ENCODE measurements around the gene RAB11FIP4. TPM values are rescaled to one million over a fixed set of nuclear protein-coding genes. Genes with fewer than 3 reads are reported as not detected.

RAB11FIP4 gene
- total and polyA plus RNA-seq, 10 of the 15 experiments (the other 5 are each of a cell fraction or from before 2014, with no cell fraction given): 1.4 to 27.0 (median 17.6) TPM

GRCh38 chr17:31550389-31551056, 159.0 kb downstream of the RAB11FIP4 start:
- ChIA-PET RAD21 (ENCODE audit: unreplicated experiment) (interaction anchor here (0.5 to 1.3 kb wide), 5 partner anchors 10 to 198 kb away, joined by 3 to 5 read pairs (median 5); no protein-coding TSS in a partner anchor), SMC1A (ENCODE audit: uncharacterized antibody, unreplicated experiment) (interaction anchor here (3.2 kb wide), 1 partner anchor 12 kb away, joined by 12 read pairs; no protein-coding TSS in a partner anchor), CTCF (interaction anchor here (0.8 to 1.3 kb wide), 3 partner anchors 12 to 25 kb away, joined by 3 to 4 read pairs (median 3); no protein-coding TSS in a partner anchor), POLR2A (interaction anchor here (0.5 kb wide), 1 partner anchor 1172 kb away, joined by 4 read pairs; the partner anchor contains the start of gene CPD)
- H3K9ac ChIP-seq (ENCODE audit: control insufficient read depth, insufficient read depth, low read length): peak overlapping the region; percentile 6; the same call in 1 of the 2 replicates
- H3K4me3 ChIP-seq: peak overlapping the region; percentile 29; the same call in 1 of the 2 replicates
- intact Hi-C loops (cut with micrococcal nuclease; ENCODE audit: unreplicated experiment) (no loop called here), in situ Hi-C loops (cut with MboI) (no loop called here)
- TF ChIP-seq POLR2AphosphoS5 (IDR thresholded peaks at IDR 0.05; ENCODE audit: low read length) (no peak), BMI1 (IDR thresholded peaks at IDR 0.05; ENCODE audit: borderline replicate concordance) (0 out of 2 replicates have a peak, but pooled peaks have one; percentile 5), GATAD2B (conservative IDR thresholded peaks at IDR 0.05; ENCODE audit: low read depth) (0 out of 2 replicates have a peak, but pooled peaks have one; percentile 3), SMARCA5 (IDR thresholded peaks at IDR 0.05) (peak; percentile 63; the same call in 1 of the 2 replicates), RB1 (IDR thresholded peaks at IDR 0.05; ENCODE audit: borderline replicate concordance) (0 out of 2 replicates have a peak, but pooled peaks have one; percentile 8)
- peak overlapping the region; percentile 77 for H3K4me2 ChIP-seq (ENCODE audit: control insufficient read depth, insufficient read depth)
- DNase-seq (ENCODE audit: low read depth, low spot score) (no peak), ATAC-seq (no peak), FAIRE-seq (no peak)
- no TSS peak for BruUV-seq (replicated peaks)
- peaks cover 0 to 2% of the 10 kb centered on the region in 2 experiments; a peak in 1 of 4 replicates for H3K27me3 ChIP-seq (replicated peaks in 1 of 2; ENCODE audit: control insufficient read depth in 2 of 2, insufficient read depth in 2 of 2, low read length in 1 of 2)
- 8% methylated on average over 17 of the region's 17 CpGs for WGBS (ENCODE audit: insufficient coverage, insufficient replicate concordance, low lambda C conversion rate, missing lambda C conversion rate)
- no peaks in the 10 kb centered on the region; the same call in 2 of the 3 replicates for H3K9me3 ChIP-seq (replicated peaks; ENCODE audit: control insufficient read depth, insufficient read depth, low read length)
- H3K4me1 ChIP-seq (ENCODE audit: control insufficient read depth, insufficient read depth, low read length): no peaks in the 10 kb centered on the region
- peaks cover 3% of the 10 kb centered on the region; the same call in 1 of the 2 replicates for H4K20me1 ChIP-seq (ENCODE audit: control insufficient read depth, insufficient read depth)
- H2AFZ ChIP-seq (ENCODE audit: control insufficient read depth, low read depth, low read length): peak overlapping the region; percentile 44; the same call in 1 of the 2 replicates
- no peaks in the 10 kb centered on the region for H3K36me3 ChIP-seq (ENCODE audit: control insufficient read depth in 2 of 2, insufficient read depth in 2 of 2, low read length in 1 of 2)
- no peak overlapping the region for H3K27ac ChIP-seq (ENCODE audit: control insufficient read depth, insufficient read depth)
- H3K79me2 ChIP-seq (ENCODE audit: control insufficient read depth, insufficient read depth, low read length): no peaks in the 10 kb centered on the region

- Histone ChIP-seq H3K4me1 (ENCODE audit: control insufficient read depth, insufficient read depth, low read length) (no peaks in the 10 kb centered on the region), H3K9me3 (replicated peaks; ENCODE audit: control insufficient read depth, insufficient read depth, low read length) (no peaks in the 10 kb centered on the region), H3K27me3 (replicated peaks in 1 of 2; ENCODE audit: control insufficient read depth in 2 of 2, insufficient read depth in 2 of 2, low read length in 1 of 2) (peaks cover 0 to 2% of the 10 kb centered on the region in 2 experiments; a peak in 1 of 4 replicates), H3K9ac (ENCODE audit: control insufficient read depth, insufficient read depth, low read length) (no peak overlapping the region), H3K79me2 (ENCODE audit: control insufficient read depth, insufficient read depth, low read length) (no peaks in the 10 kb centered on the region), H3K4me3 (no peak overlapping the region), H3K36me3 (ENCODE audit: control insufficient read depth in 2 of 2, insufficient read depth in 2 of 2, low read length in 1 of 2) (no peaks in the 10 kb centered on the region), H2AFZ (ENCODE audit: control insufficient read depth, low read depth, low read length) (no peak overlapping the region), H3K27ac (ENCODE audit: control insufficient read depth, insufficient read depth) (no peak overlapping the region), H3K4me2 (ENCODE audit: control insufficient read depth, insufficient read depth) (no peak overlapping the region), H4K20me1 (ENCODE audit: control insufficient read depth, insufficient read depth) (peaks cover 3% of the 10 kb centered on the region; the same call in 1 of the 2 replicates)
- ChIA-PET POLR2A (no interaction called here), SMC1A (ENCODE audit: uncharacterized antibody, unreplicated experiment) (interaction anchor here (0.8 kb wide), 1 partner anchor 29 kb away, joined by 3 read pairs; no protein-coding TSS in a partner anchor), RAD21 (ENCODE audit: unreplicated experiment) (interaction anchor here (0.6 to 1.8 kb wide), 4 partner anchors 17 to 883 kb away, joined by 3 to 7 read pairs (median 4); no protein-coding TSS in a partner anchor), CTCF (interaction anchor here (1.0 to 1.3 kb wide), 4 partner anchors 8 to 289 kb away, joined by 3 read pairs; no protein-coding TSS in a partner anchor)
- no TSS peak for BruUV-seq (replicated peaks)
- no peak for ATAC-seq
- in situ Hi-C loops (cut with MboI): no loop called here
- WGBS (ENCODE audit: insufficient coverage, insufficient replicate concordance, low lambda C conversion rate, missing lambda C conversion rate): 64% methylated on average over 3 of the region's 3 CpGs
- DNase-seq (ENCODE audit: low read depth, low spot score): no peak
- intact Hi-C loops (cut with micrococcal nuclease; ENCODE audit: unreplicated experiment): no loop called here
- FAIRE-seq: no peak
- TF ChIP-seq POLR2AphosphoS2 (IDR thresholded peaks at IDR 0.05; ENCODE audit: low read depth, low read length) (no peak), PML (IDR thresholded peaks at IDR 0.05; ENCODE audit: low read length) (no peak), YY1 (IDR thresholded peaks at IDR 0.05; ENCODE audit: low read depth, low read length) (no peak), PAX8 (IDR thresholded peaks at IDR 0.05) (no peak), SRF (IDR thresholded peaks at IDR 0.05; ENCODE audit: low read depth in 2 of 2, low read length in 2 of 2) (no peak), POU2F2 (IDR thresholded peaks at IDR 0.05; ENCODE audit: borderline replicate concordance, low read depth, low read length) (no peak), RB1 (IDR thresholded peaks at IDR 0.05; ENCODE audit: borderline replicate concordance) (no peak), SIX5 (IDR thresholded peaks at IDR 0.05; ENCODE audit: low read depth, low read length, severe bottlenecking) (no peak), HDAC6 (IDR thresholded peaks at IDR 0.05; ENCODE audit: unreplicated experiment) (no peak), TBL1XR1 (IDR thresholded peaks at IDR 0.05; ENCODE audit: low read depth, low read length) (no peak), ZBED1 (IDR thresholded peaks at IDR 0.05; ENCODE audit: borderline replicate concordance) (no peak), RFX5 (IDR thresholded peaks at IDR 0.05; ENCODE audit: low read depth, low read length) (no peak)
These were observed 161.1 kb downstream of the RAB11FIP4 start for GRCh38 chr17:31552568-31552967.
